ENCODE measurements around the gene GPATCH2.

GRCh38 chr1:217525773-217526490, 105.0 kb downstream of the GPATCH2 start:
- TF ChIP-seq TCF7L2 (IDR thresholded peaks at IDR 0.05; ENCODE audit: low read depth, low read length): no peak
- no peak for TF ChIP-seq POLR2AphosphoS5 (IDR thresholded peaks at IDR 0.05; ENCODE audit: low read depth, low read length)
